NCI-H1092 treated with DMSO at 0.1 percent for 48 hours (cell line): Measurements from ENCODE around the gene PRSS38.
A peak's percentile ranks its signal among the peaks of the same experiment; 100 is the strongest.

Experiments
- DNase-seq: peaks from one replicate; lab custom pipeline; 2025; lab: John Stamatoyannopoulos, UW

The PRSS38 gene

DNA sequence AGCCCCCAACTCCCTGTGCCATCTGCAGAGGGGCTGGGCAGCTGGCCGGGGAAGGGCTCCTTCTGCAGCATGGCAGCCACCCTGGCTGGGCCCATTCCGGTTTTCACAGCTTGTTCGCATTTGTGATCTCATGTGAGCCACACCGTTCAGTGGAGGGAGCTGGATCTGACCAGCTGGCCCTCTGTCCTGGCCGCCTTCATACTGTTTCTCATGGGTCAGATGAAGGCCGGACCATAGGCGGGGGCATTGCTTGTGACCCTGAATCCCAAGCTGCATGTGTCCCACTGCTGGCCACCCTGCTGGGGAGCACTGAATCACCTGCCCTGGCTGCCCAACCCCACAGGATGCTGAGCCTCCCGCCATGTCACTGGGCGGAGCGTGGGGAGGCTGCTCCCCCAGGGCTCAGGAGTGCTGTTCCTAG, 36.4 kb upstream of the PRSS38 start:
- DNase-seq = no peak

DNA sequence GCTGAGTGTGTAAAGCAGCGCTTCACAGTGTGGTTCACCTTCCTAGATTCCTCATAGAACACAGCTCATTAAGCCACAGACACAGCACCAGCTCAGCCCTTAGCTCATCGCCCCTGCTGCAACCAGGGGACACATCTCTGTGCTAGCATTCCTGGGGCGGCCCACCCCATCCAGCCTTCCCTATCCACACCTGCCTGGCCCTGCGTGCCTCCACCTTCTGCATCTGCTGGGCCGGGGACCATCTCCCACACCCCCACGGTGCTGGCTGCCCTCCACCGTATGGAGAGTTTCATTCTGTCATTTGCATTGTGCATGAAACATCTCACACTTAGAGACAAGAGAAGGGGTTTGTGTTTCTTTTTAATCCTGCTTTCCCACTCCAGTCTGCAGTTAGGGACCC, 35.8 kb upstream of the PRSS38 start:
- no peak for DNase-seq

DNA sequence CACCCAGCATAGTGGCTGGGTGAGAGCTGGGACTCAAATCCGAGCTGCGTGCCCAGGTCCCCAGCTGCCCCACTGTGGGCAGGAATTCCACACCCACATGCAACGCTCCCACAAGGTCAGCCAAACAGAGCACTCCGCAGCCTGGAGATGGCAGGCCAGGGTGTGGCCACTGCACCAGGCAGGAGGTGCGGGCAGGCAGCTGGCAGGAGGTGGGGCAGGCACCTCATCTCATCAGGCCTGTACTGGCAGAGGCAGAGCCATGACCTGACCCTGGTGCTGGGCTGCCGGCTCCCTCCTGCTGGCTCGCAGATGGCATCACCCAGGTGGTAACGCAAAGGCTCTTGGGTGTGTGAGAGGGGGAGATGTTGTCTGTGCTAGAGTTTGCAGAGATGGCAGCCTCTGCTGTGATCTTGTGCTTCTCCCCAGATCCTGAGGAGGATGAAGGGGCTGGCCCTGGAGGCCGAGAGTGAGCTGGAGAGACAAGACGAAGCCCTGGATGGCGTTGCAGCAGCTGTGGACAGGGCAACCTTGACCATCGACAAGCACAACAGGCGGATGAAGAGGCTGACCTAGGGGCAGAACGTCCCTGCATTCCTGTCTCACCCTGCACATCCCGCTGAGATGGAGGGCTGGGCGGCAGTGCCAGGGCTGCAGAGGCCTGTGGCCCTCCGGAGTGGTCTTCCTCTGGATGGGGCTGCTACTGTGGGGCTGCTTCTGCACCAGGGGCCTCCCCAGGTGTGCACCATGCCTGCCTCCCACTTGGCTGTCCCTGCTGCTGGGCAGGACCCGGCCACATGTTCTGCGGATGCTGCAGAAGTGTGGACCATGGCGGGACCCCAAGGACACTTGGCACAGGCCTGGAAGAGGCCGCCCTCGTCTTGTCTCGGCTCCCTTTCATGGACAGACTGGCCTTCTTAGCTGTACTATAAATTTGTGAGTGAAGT, 35.1 kb upstream of the PRSS38 start:
- DNase-seq = no peak

DNA sequence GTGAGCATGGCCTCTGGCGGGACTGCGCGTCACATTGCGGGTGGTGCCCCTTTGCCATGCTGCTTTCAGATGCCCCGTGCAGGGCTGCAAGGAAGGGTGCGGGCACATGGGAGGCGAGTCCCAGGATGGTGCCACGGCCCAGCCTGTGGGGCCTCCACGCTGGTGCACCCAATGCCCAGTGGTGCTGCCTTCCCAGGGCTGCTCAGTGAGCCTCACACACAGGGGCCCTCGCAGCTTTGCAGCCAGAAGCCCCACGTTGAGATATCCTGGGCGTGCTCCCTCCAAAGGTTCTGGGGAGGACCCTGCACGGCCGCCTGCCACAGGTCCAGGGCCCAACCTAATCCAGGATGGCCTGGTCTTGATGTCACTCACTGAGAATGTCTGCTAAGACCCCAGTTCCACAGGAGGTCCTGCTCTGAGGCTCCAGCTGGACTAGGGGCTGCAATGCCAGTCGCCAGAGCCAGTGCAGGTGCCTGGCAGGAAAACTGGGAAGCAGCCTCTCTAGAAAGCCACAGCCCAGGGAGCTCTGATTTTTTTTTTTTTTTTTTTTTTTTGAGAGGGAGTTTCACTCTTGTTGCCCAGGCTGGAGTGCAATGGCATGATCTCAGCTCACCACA, 34.1 kb upstream of the PRSS38 start:
- no peak for DNase-seq

DNA sequence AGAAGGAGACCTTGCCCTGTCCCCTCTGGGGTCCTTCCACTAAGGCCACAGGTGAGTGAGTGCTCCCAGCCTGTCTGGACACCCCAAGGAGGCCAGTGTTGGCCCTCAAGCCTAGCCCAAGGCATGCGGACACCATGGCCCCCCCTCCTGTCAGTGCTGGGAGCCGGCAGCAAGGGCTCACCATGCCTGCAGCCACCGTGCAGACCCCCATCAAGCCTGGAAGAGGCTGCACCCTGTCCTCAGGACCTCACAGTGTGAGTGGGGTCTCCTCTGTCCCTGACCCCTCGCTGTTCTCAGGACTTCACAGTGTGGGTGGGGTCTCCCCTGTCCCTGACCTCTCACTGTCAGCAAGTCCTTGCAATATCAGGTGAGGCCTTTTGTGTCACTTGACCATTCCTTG, 33.2 kb upstream of the PRSS38 start:
- DNase-seq = no peak

DNA sequence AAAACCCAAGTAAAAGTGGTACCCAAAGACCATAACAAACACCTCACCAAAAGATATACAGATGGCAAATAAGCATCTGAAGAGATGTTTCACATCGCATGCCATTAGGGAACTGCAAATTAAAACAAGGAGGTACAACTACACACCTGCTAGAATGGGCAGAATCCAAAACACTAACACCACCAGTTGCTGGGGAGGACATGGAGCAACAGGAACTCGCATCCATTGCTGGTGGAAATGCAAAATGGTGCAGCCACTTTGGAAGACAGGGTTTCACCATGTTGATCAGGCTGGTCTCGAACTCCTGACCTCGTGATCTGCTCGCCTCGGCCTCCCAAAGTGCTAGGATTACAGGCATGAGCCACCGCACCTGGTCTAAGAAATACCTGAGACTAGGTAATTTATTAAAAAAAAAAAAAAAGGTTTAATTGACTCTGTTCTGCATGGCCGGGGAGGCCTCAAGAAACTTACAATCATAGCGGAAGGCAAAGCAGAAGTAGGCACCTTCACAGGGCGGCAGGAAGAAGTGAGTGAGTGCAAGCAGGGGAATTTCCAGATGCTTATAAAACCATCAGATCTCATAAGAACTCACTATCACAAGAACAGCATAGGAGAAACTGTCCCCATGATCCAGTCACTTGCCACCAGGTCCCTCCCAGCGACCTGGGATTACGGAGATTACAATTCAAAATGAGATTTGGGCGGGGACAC, 30.2 kb upstream of the PRSS38 start:
- DNase-seq = no peak

DNA sequence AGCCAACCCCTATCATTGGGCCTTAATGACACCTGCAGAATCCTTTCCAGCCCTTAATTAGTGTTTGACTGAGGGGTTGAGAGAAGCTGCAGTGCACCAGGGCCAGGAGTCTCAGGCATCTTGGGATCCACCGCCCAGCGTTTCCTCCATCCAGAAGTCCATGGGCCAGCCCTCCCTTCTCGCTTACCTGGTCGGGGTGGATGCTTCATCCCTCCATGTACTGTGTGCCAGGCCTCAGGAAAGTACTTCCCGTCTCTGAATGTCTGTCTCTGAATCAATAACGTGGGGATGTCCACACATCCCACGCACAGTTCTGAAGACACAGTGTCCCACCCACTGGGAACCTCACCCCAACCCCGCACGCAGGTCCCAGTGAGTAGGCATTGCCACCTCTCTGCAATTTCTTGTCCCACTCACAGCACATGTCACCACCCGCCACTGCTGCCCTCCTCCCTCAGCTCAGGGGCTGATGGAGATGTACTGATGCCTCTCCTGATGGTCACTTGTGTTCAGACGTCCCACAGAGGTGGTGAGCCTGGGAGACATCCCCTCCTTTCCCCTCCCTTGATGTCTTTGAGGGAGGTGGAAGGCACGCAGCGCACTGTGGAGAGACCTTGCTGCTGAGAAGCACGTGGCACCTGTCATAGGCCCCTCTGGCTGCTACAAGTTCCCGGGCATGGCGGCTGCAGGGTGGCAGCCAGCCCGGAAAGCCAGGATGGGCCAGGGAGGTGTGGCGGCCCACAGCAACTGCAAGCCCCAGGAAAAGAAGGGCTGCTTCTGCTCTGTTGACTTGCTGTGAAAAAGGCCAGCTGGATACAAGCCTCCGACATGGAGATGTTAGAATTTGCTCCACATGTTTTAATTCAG, 29.4 kb upstream of the PRSS38 start:
- no peak for DNase-seq

DNA sequence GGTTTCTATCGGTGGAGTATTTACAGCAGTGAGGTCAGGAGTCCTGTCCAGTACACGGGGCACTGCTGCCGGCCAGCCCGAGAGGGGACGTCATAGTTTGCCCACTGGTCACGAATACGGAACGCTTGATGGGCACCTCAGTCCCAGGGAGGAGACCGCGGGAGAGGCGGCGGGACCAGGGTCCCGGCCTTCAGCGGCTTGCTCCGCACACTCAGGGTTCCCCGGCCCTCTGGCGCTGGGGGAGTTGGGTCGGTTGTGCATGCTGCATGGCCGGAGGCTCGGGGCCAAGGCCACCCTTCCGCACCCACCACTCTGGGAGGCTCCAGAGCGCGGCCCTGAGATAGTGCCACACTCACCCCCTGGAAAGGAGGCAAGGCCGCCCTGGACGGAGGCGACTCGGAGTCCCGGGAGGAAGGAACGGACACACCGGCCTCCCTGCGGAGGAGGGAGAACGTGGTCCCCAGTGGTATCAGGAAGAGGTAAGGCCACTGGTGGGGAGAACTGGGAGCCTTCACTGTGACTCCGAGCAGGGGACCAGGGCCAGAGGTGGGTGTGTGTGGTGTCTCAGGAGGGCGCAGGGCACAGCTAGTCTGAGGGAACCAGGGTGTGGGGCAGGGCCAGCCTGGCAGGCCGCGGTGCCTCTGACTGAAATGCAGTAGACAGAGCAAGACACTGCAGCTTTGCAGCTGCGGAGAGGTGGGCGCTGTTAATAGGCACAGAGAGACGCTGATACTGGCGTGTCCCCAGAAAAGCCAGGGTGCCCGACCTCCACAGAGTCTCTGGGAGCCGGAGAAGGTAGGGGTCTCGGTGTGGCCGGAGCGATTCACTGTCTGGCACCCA, 28.6 kb upstream of the PRSS38 start:
- DNase-seq = no peak

DNA sequence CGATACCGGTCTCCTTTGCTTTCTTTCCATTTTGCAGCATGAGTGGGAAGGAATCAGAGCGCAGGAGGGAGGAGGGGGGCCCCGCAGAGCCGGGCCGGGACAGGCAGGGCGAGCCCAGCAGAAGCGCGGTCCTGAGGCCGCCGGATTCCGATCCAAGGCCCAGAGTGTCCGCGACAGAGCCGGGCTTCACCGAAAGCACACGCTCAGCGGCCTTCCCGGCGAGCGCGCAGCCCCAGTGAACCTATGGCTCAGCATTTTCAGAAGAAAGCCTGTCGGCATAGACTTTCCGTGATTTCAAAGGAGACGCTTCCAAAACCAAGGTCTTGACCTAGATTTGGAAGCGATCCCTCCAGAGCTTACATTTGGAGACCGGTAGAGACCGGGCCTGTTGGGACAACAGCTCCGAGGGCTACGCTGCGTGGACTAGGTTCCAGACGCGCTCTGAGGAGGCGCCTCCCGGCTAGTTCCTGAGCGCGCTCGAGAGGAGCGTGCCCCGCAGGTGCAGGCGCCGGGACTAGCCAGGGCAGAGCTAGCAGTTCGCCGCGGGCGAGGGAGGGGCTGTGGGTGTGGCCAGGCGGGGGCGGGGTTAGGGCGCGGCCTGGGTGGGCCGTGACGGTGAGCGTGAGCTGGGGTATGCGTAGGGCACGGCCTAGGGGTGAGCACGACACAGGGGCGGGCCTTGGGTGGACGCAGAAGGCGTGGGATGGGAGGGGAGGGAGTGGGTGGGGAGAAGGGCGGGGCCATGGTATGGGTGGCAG, 27.8 kb upstream of the PRSS38 start:
- peak; percentile 95 for DNase-seq

DNA sequence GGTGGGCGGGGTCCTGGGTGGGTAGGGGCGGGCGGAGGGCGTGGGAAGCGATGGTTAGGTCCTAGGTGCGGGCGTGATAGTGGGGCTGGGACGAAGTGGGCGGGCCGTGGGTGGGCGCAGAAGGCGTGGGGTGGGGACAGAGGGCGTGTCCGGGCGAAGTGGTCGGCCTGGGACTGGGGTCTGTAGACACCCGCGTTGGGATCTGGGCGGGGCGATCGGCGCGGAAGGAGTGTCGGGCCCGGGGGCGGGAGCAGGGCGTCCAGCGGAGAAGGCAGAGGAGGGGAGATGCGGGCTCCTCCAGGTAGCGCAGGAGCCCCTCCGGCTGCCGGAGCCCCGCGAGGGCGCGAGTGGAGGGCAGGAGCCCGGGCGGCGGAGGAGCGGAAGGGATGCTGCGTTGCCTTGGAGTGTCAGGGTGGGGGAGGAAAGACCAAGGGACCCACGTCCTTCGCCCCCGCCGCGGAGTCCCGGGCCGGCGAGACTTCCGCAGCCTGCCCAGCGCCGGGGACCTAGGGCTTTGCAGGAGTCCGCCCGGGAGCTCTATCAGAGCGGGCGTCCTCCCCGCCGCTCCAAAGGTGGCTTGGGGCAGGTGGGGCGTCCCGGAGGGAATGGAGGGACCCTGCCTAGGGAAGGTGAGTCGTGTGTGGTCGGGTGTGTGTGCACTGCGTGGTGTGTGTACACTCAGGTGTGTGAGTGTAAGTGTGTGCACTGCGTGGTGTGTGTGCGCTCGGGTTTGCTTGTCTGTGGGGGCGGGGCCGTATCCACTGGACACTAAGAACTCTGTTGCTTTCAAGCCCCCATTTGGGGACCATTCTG, 27.0 kb upstream of the PRSS38 start:
- peak; percentile 77 for DNase-seq

DNA sequence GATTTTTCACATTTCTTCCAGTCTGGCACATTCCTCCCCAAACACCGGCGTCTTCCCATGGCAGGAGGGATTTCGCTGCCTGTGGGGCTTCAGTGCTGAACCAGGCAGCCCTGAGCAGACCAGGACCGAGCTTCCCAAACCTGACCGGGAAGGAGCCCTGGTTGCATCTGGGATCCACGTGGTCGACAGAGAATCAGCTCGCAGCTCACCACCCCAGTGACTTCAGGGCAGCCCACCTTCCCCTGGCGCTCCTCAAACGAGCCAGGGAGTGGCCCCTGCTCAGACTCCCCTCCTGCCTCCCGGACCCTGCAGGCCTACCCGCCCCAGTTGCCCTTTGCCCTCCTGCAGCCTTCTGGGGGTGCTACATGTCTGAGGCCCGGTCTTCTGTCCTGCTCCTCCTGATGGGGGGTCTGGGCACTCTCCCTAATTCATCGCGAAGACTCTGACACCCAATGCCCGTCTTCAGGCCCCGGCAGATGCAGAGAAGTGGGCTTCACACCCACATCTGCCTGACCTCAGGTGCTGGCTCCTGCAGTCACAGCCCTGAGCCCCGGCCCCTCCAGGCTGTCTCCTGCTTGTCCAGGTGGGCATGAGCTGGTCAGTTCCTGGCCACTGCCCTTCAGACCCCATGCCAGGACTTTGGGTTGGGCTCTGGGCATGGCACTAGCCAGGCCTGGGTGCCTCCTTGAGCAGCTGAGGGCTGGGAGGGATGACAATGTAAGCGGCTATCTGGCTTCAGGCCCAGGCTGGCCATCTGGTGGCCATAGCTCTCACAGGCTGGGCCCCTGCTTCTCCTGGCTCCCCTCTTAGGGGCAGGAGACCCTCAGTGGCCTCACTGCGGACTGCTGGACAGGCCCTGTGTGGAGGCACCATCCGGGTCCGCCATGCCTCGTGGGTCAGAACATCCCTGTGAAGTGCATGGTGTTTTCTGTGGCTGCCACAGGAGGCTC, 26.1 kb upstream of the PRSS38 start:
- peak; percentile 17 for DNase-seq

DNA sequence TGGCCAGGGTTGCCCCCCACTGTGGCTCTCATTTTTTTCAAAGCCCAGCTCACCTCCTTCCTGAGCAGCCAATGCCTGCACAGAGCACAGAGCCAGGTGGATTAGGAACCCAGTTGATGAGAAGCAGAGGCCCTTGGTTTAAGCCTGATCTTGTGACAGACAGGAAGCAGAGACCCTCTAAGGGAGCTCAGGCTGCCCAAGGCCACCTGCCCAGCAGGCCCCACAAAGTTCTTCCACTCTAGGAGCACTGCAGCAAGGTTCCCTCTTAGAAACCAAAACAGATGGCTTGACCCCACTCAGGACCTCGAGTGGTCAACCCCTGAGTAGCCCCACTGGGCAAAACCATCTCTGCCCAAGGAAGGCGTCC, 25.5 kb upstream of the PRSS38 start:
- no peak for DNase-seq

DNA sequence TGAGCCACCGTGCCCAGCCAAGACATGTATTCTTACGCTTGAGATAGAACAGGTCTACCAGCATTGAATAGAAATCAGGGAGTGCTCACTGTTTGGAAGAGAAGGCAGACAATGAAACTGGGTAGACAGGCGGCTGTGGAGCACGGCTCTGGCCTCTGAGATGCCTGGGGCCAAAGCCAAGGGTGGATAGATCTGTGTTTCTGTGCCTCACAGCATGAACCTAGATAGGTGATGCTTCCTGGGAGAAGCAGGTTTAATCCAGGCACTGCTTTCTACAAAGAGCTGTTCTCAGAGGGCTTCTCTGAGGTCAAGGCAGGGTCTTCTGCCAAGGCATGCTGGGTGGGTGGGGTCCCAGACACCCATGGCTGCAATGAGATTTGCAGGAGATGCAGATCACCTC, 24.6 kb upstream of the PRSS38 start:
- no peak for DNase-seq

DNA sequence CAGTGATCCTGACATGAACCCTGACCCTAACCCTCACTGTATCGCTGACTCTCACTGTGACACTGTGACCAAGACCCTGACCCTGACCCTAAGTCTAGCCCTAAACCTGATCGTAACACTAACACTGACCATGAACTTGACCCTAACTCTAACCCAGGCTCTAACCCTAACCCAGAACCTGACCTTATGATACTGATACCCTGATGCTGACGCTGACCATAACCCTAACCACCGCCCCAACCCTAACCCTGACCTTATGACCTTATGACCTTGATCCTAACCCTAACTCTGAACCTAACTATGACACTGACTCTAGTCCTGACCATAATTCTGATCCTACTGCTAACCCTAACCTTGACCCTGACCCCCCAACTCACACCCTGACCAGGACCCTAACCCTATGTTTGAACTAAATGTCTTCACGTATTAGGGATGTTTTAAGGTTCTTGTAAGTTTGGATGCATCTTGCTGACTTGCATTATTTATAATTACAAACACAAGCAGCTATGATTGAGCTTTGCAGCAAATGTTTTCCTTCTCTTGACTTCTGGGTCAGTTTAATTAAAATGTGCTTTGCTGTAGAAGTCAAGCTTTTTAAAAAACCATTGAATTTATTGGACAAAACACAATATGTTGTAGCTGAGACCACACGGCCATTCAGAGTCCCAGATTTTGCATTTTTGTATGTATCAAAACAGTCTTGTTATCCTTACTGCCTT, 23.9 kb upstream of the PRSS38 start:
- DNase-seq = no peak

DNA sequence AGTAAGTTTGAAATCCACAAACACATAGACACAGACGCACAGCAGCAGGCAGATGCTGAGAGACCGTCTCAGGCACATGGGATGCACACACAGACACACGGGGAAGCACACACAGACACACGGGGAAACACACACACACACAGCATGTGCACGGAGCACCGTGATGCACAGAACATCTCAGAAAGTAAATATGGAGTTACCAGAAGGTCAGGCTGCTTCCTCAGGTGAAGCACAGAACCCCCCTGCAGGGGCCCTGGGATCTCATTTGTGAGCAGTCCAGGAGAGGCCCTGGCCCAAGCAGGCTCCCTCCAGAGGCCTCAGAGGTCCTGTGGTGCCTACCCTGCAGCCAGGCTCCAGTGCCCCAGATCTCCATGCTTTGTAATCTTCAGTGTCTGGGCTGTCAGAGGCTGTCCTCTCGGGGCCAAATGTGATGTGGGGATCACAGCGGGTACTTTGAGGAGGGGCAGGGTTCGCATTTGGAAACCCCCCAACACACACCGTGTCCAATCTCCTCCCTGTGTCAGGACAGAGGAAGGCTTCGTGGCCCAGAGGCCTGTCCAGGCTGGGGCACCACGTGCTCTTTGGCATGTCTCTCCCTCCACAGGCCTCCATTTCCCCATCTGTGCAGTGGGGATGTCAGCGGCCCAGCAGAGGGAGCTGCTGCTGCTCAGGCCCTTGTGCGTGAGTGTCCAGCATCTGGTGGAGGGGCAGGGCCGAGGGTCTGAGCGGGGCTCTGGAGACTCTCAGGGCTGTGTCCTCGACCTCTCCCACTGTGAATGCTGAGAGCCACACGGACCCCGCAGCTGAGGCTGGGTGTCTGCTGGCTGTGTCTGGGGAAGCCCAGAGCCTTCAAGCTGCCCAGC, 23.0 kb upstream of the PRSS38 start:
- DNase-seq = no peak

DNA sequence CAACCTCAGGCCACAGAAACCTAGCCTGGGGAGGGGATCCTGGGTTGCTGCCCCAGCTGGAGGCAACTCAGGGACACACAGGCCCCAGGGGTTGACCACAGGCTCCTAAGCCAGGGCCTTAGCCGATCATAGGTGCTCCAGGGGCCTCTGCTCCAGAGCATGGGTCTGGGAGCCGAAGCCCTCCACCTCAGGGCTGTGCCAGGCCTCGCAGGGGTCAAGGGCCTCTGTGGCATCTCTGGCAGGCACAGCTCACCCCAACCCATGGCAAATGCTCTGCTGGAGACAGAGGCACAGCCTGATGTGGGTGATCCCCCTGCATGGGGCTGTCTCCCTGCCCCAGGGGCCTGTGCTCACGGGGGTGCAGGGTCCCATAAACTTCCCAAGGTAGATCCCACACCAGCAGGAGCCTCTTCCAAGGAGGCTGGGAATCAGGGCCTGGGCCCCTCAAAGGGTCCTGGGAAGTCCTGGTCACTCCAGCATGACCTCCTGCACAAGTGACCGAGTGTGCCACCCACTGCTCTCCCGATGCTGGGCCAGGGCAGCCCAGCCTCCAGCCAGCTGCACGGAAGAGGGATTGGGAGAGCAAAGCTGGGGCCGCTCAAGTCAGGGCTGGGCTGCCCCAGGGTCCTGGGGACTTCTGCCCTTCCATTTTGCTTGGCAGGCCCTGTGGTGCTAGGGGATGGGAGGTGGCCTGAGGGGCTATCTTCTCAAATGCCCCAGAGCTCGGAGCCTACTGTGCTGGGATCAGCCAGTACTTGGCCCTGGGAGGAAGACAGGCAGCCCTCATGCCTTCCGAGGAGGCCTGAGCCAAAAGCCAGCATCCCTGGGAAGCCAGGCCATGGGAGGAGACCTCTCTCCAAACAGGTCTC, 22.2 kb upstream of the PRSS38 start:
- no peak for DNase-seq
